ENCODE results near the gene PLEKHM2.

- TF ChIP-seq CTCF (conservative IDR thresholded peaks at IDR 0.05 in 1 of 2, IDR thresholded peaks at IDR 0.05 in 1 of 2; ENCODE audit: extremely low read depth in 1 of 2, insufficient read depth in 1 of 2, low read depth in 1 of 2, low read length in 2 of 2), result no peak
- TF ChIP-seq EZH2 (IDR thresholded peaks at IDR 0.05; ENCODE audit: borderline replicate concordance, low read length), result no peak
These were observed 39.6 kb downstream of the PLEKHM2 start for GRCh38 chr1:15723631-15724246.

Data from mammary epithelial cell (primary cell).